GM23338 (cell line): Measurements from ENCODE around the gene NFATC2IP. TPM values are rescaled to one million over a fixed set of nuclear protein-coding genes. Genes with fewer than 3 reads are reported as not detected.
A peak's percentile ranks its signal among the peaks of the same experiment; 100 is the strongest.

Experiments
- ATAC-seq: fragments of 200-7000 bp; cut with Tn5 transposase; 3 replicates; pipeline ENCODE4 v1.9.1; 2020
- DNase-seq: peaks from one replicate; pipeline ENCODE4 v3.0.0-alpha.2; 2015; ENCODE audit warnings: low spot score
- H2AFZ ChIP-seq: fragments of 200-600 bp; sonication (generic); 2 replicates; pipeline ENCODE4 v1.8.0; 2016; ENCODE audit warnings: antibody characterized with exemption, mild to moderate bottlenecking, moderate library complexity
- H3F3A ChIP-seq: fragments of 200-600 bp; sonication (generic); replicated peaks from 2 replicates; pipeline ENCODE4 v1.8.0; 2017; ENCODE audit warnings: antibody characterized with exemption, mixed run types, low read depth
- H3K27ac ChIP-seq: fragments of 200-600 bp; sonication (generic); 2 replicates; pipeline ENCODE4 v1.6.1; 2016; ENCODE audit warnings: low read depth
- H3K27me3 ChIP-seq: fragments of 200-600 bp; sonication (generic); 2 replicates; pipeline ENCODE4 v1.8.0; 2016; ENCODE audit warnings: mild to moderate bottlenecking, mixed run types, moderate library complexity; ENCODE audit not compliant: insufficient read depth
- H3K36me3 ChIP-seq: fragments of 200-600 bp; sonication (generic); 2 replicates; pipeline ENCODE4 v1.8.0; 2016; ENCODE audit warnings: mild to moderate bottlenecking; ENCODE audit not compliant: insufficient read depth
- H3K4me1 ChIP-seq: fragments of 200-600 bp; sonication (generic); 2 replicates; pipeline ENCODE4 v1.8.0; 2016; ENCODE audit warnings: mild to moderate bottlenecking, moderate library complexity; ENCODE audit not compliant: insufficient read depth
- H3K4me2 ChIP-seq: fragments of 200-600 bp; sonication (generic); 2 replicates; pipeline ENCODE4 v1.7.1; 2017; ENCODE audit warnings: mixed run types
- H3K4me3 ChIP-seq: fragments of 200-600 bp; sonication (generic); 2 replicates; pipeline ENCODE4 v1.6.1; 2016; ENCODE audit warnings: mixed run types
- H3K79me2 ChIP-seq: fragments of 200-600 bp; sonication (generic); replicated peaks from 2 replicates; pipeline ENCODE4 v1.8.0; 2017; ENCODE audit warnings: mild to moderate bottlenecking; ENCODE audit not compliant: insufficient read depth
- H3K9me2 ChIP-seq: fragments of 200-600 bp; sonication (generic); 2 replicates; pipeline ENCODE4 v1.8.0; 2017; ENCODE audit not compliant: insufficient read depth
- H4K20me1 ChIP-seq: fragments of 200-600 bp; sonication (generic); replicated peaks from 2 replicates; pipeline ENCODE4 v1.8.0; 2017; ENCODE audit warnings: mild to moderate bottlenecking; ENCODE audit not compliant: insufficient read depth
- H3K27ac Mint-ChIP-seq: 2 replicates; pipeline ENCODE4 v1.8.0; 2020; ENCODE audit warnings: inconsistent platforms, mild to moderate bottlenecking, moderate library complexity, mixed read lengths
- H3K27me3 Mint-ChIP-seq: 3 replicates; pipeline ENCODE4 v1.8.0; 2022; ENCODE audit warnings: low read depth, mild to moderate bottlenecking, moderate library complexity, mixed read lengths, inconsistent platforms; ENCODE audit not compliant: insufficient read depth, poor library complexity
- H3K36me3 Mint-ChIP-seq: 3 replicates; pipeline ENCODE4 v1.8.0; 2021; ENCODE audit warnings: low read depth, mild to moderate bottlenecking, inconsistent platforms, moderate library complexity, mixed read lengths
- H3K4me1 Mint-ChIP-seq: 3 replicates; pipeline ENCODE4 v1.8.0; 2020; ENCODE audit warnings: mild to moderate bottlenecking, inconsistent platforms, mixed read lengths
- H3K4me3 Mint-ChIP-seq: 3 replicates; pipeline ENCODE4 v1.8.0; 2021; ENCODE audit warnings: moderate library complexity, mild to moderate bottlenecking, inconsistent platforms, mixed read lengths
- H3K9me3 Mint-ChIP-seq: 3 replicates; pipeline ENCODE4 v1.8.0; 2020; ENCODE audit warnings: moderate library complexity, mild to moderate bottlenecking, inconsistent platforms, mixed read lengths
- ETS1 ChIP-seq: IDR thresholded peaks from 2 replicates; pipeline ENCODE4 v1.6.1; 2016; ENCODE audit warnings: antibody characterized with exemption
- ZNF114 ChIP-seq: fragments of 250-450 bp; sonication (Bioruptor Pico); IDR thresholded peaks from 2 replicates; pipeline ENCODE4 v1.5.0; 2020; ENCODE audit warnings: mild to moderate bottlenecking, moderate library complexity
- polyA plus RNA-seq: library from polyadenylated mRNA; unstranded; fragments of >200 nt; fragmentation: Nextera tagmentation; extraction: Ambion mirVana; gene quantifications from 2 replicates; pipeline ENCODE4 v1.2.1, GENCODE V29; 2016
- total RNA-seq: library from RNA; depleted of rRNA; stranded (reverse); fragments of >200 nt; shearing (Covaris generic); gene quantifications from 2 replicates; pipeline ENCODE4 v1.2.3, GENCODE V29; 2014
- TF ChIP-seq, protein P1 (sequence below), 2 experiments: fragments of 200-600 bp in 1 of 2; sonication (generic) in 1 of 2; conservative IDR thresholded peaks; 2 replicates each; pipeline versions ENCODE4 v1.5.1 to v1.6.1; 2016 to 2017; ENCODE audit warnings: antibody characterized with exemption in 2 of 2, low read depth in 2 of 2, mild to moderate bottlenecking in 2 of 2, moderate library complexity in 1 of 2
- TF ChIP-seq, protein P2 (sequence below): fragments of 250-450 bp; sonication (Bioruptor Pico); IDR thresholded peaks from 2 replicates; pipeline ENCODE4 v1.5.0; 2020; ENCODE audit warnings: mild to moderate bottlenecking, moderate library complexity

NFATC2IP gene
- total and polyA plus RNA-seq, 2 experiments from 2014 or later = 23.5 to 65.4 TPM

DNA sequence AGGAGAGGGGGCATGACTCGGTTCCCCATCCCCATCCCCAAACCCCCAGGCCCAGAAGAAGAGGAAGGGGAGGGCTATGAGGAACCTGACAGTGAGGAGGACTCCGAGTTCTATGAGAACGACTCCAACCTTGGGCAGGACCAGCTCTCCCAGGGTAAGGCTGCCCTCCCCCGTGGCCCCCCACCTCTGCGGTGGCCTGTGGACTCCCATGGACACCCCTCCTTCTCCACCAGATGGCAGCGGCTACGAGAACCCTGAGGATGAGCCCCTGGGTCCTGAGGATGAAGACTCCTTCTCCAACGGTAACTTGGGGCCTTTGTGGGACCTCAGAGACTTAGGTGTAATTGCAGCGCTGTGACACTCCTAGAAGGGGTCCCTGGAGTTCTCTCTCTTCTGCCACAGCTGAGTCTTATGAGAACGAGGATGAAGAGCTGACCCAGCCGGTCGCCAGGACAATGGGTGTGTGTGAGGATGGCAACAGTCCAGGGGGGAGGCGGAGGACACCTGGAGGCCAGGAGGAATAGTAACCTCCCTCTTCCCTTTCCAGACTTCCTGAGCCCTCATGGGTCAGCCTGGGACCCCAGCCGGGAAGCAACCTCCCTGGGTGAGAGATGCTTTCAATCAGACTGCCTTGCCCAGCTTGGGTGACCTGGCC is 13.4 kb upstream of the NFATC2IP start:
- H3K27me3 ChIP-seq = no peaks in the 10 kb centered on the region
- H3K36me3 Mint-ChIP-seq = no peaks in the 10 kb centered on the region
- TF ChIP-seq, protein P1, sequence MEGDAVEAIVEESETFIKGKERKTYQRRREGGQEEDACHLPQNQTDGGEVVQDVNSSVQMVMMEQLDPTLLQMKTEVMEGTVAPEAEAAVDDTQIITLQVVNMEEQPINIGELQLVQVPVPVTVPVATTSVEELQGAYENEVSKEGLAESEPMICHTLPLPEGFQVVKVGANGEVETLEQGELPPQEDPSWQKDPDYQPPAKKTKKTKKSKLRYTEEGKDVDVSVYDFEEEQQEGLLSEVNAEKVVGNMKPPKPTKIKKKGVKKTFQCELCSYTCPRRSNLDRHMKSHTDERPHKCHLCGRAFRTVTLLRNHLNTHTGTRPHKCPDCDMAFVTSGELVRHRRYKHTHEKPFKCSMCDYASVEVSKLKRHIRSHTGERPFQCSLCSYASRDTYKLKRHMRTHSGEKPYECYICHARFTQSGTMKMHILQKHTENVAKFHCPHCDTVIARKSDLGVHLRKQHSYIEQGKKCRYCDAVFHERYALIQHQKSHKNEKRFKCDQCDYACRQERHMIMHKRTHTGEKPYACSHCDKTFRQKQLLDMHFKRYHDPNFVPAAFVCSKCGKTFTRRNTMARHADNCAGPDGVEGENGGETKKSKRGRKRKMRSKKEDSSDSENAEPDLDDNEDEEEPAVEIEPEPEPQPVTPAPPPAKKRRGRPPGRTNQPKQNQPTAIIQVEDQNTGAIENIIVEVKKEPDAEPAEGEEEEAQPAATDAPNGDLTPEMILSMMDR (conservative IDR thresholded peaks at IDR 0.05; ENCODE audit: low read depth in 2 of 2) = peak; percentile 16 to 31; a peak in 1 of 4 replicates
- TF ChIP-seq ZNF114 (CRISPR knock-in tag) (no peak), ETS1 (no peak)
- TF ChIP-seq, protein P2, sequence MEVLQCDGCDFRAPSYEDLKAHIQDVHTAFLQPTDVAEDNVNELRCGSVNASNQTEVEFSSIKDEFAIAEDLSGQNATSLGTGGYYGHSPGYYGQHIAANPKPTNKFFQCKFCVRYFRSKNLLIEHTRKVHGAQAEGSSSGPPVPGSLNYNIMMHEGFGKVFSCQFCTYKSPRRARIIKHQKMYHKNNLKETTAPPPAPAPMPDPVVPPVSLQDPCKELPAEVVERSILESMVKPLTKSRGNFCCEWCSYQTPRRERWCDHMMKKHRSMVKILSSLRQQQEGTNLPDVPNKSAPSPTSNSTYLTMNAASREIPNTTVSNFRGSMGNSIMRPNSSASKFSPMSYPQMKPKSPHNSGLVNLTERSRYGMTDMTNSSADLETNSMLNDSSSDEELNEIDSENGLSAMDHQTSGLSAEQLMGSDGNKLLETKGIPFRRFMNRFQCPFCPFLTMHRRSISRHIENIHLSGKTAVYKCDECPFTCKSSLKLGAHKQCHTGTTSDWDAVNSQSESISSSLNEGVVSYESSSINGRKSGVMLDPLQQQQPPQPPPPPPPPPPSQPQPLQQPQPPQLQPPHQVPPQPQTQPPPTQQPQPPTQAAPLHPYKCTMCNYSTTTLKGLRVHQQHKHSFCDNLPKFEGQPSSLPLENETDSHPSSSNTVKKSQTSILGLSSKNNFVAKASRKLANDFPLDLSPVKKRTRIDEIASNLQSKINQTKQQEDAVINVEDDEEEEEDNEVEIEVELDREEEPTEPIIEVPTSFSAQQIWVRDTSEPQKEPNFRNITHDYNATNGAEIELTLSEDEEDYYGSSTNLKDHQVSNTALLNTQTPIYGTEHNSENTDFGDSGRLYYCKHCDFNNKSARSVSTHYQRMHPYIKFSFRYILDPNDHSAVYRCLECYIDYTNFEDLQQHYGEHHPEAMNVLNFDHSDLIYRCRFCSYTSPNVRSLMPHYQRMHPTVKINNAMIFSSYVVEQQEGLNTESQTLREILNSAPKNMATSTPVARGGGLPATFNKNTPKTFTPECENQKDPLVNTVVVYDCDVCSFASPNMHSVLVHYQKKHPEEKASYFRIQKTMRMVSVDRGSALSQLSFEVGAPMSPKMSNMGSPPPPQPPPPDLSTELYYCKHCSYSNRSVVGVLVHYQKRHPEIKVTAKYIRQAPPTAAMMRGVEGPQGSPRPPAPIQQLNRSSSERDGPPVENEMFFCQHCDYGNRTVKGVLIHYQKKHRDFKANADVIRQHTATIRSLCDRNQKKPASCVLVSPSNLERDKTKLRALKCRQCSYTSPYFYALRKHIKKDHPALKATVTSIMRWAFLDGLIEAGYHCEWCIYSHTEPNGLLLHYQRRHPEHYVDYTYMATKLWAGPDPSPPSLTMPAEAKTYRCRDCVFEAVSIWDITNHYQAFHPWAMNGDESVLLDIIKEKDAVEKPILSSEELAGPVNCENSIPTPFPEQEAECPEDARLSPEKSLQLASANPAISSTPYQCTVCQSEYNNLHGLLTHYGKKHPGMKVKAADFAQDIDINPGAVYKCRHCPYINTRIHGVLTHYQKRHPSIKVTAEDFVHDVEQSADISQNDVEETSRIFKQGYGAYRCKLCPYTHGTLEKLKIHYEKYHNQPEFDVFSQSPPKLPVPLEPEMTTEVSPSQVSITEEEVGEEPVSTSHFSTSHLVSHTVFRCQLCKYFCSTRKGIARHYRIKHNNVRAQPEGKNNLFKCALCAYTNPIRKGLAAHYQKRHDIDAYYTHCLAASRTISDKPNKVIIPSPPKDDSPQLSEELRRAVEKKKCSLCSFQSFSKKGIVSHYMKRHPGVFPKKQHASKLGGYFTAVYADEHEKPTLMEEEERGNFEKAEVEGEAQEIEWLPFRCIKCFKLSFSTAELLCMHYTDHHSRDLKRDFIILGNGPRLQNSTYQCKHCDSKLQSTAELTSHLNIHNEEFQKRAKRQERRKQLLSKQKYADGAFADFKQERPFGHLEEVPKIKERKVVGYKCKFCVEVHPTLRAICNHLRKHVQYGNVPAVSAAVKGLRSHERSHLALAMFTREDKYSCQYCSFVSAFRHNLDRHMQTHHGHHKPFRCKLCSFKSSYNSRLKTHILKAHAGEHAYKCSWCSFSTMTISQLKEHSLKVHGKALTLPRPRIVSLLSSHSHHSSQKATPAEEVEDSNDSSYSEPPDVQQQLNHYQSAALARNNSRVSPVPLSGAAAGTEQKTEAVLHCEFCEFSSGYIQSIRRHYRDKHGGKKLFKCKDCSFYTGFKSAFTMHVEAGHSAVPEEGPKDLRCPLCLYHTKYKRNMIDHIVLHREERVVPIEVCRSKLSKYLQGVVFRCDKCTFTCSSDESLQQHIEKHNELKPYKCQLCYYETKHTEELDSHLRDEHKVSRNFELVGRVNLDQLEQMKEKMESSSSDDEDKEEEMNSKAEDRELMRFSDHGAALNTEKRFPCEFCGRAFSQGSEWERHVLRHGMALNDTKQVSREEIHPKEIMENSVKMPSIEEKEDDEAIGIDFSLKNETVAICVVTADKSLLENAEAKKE (CRISPR knock-in tag) = no peak
- no peak overlapping the region for H3K4me2 ChIP-seq
- no peak overlapping the region for H3K4me3 ChIP-seq
- peaks cover 4% of the 10 kb centered on the region; the same call in 2 of the 3 replicates for H3K4me1 Mint-ChIP-seq
- H3K27ac ChIP-seq = no peak overlapping the region
- peak overlapping the region; percentile 92; the same call in 1 of the 2 replicates for H2AFZ ChIP-seq
- no peaks in the 10 kb centered on the region for H3K9me2 ChIP-seq
- H3K36me3 ChIP-seq = no peaks in the 10 kb centered on the region
- H3K4me3 Mint-ChIP-seq = no peak overlapping the region
- peaks cover 19% of the 10 kb centered on the region for H3K27me3 Mint-ChIP-seq
- H3K4me1 ChIP-seq = peaks cover 2% of the 10 kb centered on the region; the same call in 1 of the 2 replicates
- DNase-seq (no peak), ATAC-seq (peak; percentile 10; the same call in 2 of the 3 replicates)
- H4K20me1 ChIP-seq = no peaks in the 10 kb centered on the region
- H3K9me3 Mint-ChIP-seq = no peaks in the 10 kb centered on the region
- 0 out of 2 replicates have a peak, but pooled peaks cover 2% of the 10 kb centered on the region for H3F3A ChIP-seq
- no peak overlapping the region for H3K27ac Mint-ChIP-seq
- H3K79me2 ChIP-seq = no peaks in the 10 kb centered on the region
